Stomach smooth muscle (tissue), 2 donors: ENCODE results near the gene NXN.
"Not testable (repeated sequence)": the region's sequence is repeated elsewhere in the genome, so short reads cannot be mapped to it uniquely, and the experiment has no call there.

Source experiments
- H3K27ac ChIP-seq: one replicate; pipeline ENCODE4 v1.7.0; 2013; ENCODE audit warnings: mild to moderate bottlenecking, low read length, inconsistent platforms
- H3K27me3 ChIP-seq, 2 donors: one replicate each; pipeline ENCODE4 v1.7.0; 2013; ENCODE audit warnings: low read length in 2 of 2; ENCODE audit not compliant: insufficient read depth in 2 of 2, control insufficient read depth in 1 of 2
- H3K36me3 ChIP-seq, 2 donors: one replicate each; pipeline ENCODE4 v1.7.0; 2013; ENCODE audit warnings: low read length in 2 of 2; ENCODE audit not compliant: control insufficient read depth in 2 of 2, insufficient read depth in 2 of 2
- H3K4me1 ChIP-seq: one replicate; pipeline ENCODE4 v1.7.0; 2013; ENCODE audit warnings: low read length; ENCODE audit not compliant: control insufficient read depth, insufficient read depth
- H3K4me3 ChIP-seq, 2 donors: one replicate each; pipeline ENCODE4 v1.7.0; 2013; ENCODE audit warnings: low read length in 2 of 2
- H3K9ac ChIP-seq, 2 donors: one replicate each; pipeline ENCODE4 v1.7.0; 2013; ENCODE audit warnings: low read length in 2 of 2, mild to moderate bottlenecking in 1 of 2
- H3K9me3 ChIP-seq, 2 donors: one replicate each; pipeline ENCODE4 v1.7.0; 2013; ENCODE audit warnings: low read length in 2 of 2; ENCODE audit not compliant: control insufficient read depth in 2 of 2
- donor health status: healthy.
- donor health status: Pancreatic carcinoma.

The NXN gene

DNA sequence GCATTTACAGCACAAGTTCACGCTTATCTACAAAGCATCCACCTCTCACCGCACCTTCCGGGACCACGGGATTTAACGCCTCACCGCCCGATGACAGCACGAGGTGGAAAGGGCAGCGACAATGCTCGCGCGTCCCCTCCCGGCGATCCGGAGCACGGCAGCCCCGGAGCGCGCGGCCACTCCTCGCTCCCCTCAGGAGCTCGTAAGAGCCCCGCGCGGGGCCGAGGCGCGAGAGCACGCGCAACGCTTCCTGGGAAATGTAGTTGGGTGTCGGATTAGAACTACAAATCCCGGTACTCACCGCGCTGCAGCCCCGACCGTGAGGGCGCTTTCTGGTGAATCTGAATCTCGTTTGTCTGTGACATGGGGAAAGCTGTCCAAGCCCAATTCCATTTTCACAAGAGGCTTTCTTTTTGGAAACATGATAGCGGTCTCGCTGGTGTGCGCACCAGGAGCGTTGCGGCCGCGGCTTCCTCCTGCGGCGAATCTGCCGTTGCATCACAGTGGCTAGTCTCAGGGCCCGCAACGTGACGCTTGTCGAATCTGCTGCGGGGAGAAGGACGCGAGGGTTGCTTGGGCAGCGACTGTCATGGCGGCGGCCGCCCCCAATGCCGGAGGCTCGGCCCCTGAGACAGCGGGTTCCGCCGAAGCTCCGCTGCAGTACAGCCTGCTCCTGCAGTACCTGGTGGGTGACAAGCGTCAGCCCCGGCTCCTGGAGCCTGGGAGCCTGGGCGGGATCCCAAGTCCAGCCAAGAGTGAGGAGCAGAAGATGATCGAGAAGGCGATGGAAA, 17.2 kb upstream of the NXN start, which contains the start of gene TIMM22:
TSS of gene TIMM22 (plus strand) at position 576 of the 791 bp plus-strand sequence. CDS start at position 590, 14 bp downstream.
- peak within 1 kb of the TSS; percentile 80 for H3K27ac ChIP-seq
- peaks cover 35% of the 10 kb centered on the region for H3K4me1 ChIP-seq
- H3K9me3 ChIP-seq: no peaks in the 10 kb centered on the region
- peak within 1 kb of the TSS; percentile 78 to 97 for H3K9ac ChIP-seq
- no peaks in the 10 kb centered on the region for H3K27me3 ChIP-seq
- peaks cover 0 to 11% of the 10 kb centered on the region in 2 donors for H3K36me3 ChIP-seq
- peak within 1 kb of the TSS; percentile 85 to 99 for H3K4me3 ChIP-seq

GRCh38 chr17:995324-995723, 15.7 kb upstream of the NXN start:
- not testable (repeated sequence) for H3K27me3 ChIP-seq, H3K4me3 ChIP-seq, H3K27ac ChIP-seq, H3K9ac ChIP-seq, H3K36me3 ChIP-seq, H3K9me3 ChIP-seq
- peaks cover 21% of the 10 kb centered on the region for H3K4me1 ChIP-seq

- peaks cover 7% of the 10 kb centered on the region for H3K4me1 ChIP-seq
- H3K27me3 ChIP-seq: no peaks in the 10 kb centered on the region
- H3K4me3 ChIP-seq: no peak overlapping the region
- no peaks in the 10 kb centered on the region for H3K9me3 ChIP-seq
- no peaks in the 10 kb centered on the region for H3K36me3 ChIP-seq
- no peak overlapping the region for H3K9ac ChIP-seq
- no peak overlapping the region for H3K27ac ChIP-seq
Observed at GRCh38 chr17:992933-993332, 13.4 kb upstream of the NXN start.

- H3K4me1 ChIP-seq: no peaks in the 10 kb centered on the region
- no peak overlapping the region for H3K9ac ChIP-seq
- H3K27ac ChIP-seq: no peak overlapping the region
- H3K27me3 ChIP-seq: no peaks in the 10 kb centered on the region
- H3K9me3 ChIP-seq: no peaks in the 10 kb centered on the region
- H3K4me3 ChIP-seq: no peak overlapping the region
- H3K36me3 ChIP-seq: no peaks in the 10 kb centered on the region
Observed at GRCh38 chr17:988561-988960, 9.0 kb upstream of the NXN start.

- H3K36me3 ChIP-seq: no peaks in the 10 kb centered on the region
- no peaks in the 10 kb centered on the region for H3K9me3 ChIP-seq
- H3K4me1 ChIP-seq: no peaks in the 10 kb centered on the region
- no peak overlapping the region for H3K9ac ChIP-seq
- no peaks in the 10 kb centered on the region for H3K27me3 ChIP-seq
- H3K4me3 ChIP-seq: no peak overlapping the region
- no peak overlapping the region for H3K27ac ChIP-seq
Observed at GRCh38 chr17:987931-988330, 8.4 kb upstream of the NXN start.

- no peak overlapping the region for H3K4me3 ChIP-seq
- no peak overlapping the region for H3K27ac ChIP-seq
- H3K9me3 ChIP-seq: no peaks in the 10 kb centered on the region
- H3K9ac ChIP-seq: no peak overlapping the region
- H3K4me1 ChIP-seq: no peaks in the 10 kb centered on the region
- H3K36me3 ChIP-seq: no peaks in the 10 kb centered on the region
- H3K27me3 ChIP-seq: no peaks in the 10 kb centered on the region
Observed at GRCh38 chr17:986322-986929, 6.8 kb upstream of the NXN start.

DNA sequence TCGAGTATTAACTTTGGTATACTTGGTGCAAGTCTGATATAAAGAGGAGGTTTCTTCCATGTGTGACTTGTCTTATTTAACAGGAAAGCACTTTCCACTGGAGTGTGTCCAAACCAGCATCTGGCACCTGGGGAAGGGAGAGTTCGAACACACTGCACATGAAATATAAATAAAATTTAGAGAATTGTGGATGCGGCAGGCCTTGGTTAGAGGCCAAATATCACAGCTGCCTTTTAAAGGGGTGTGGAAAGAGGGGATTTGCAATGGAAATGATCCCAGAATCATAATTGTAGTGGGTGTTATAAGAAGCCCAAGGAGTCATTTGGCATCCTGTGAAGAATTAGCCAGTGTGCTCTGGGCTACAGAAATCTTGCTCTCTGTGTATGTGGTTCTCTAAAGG, 4.3 kb upstream of the NXN start:
- Histone ChIP-seq H3K9me3 (no peaks in the 10 kb centered on the region), H3K27ac (no peak overlapping the region), H3K9ac (no peak overlapping the region), H3K4me1 (peaks cover 10% of the 10 kb centered on the region), H3K36me3 (no peaks in the 10 kb centered on the region), H3K27me3 (no peaks in the 10 kb centered on the region), H3K4me3 (no peak overlapping the region)

- Histone ChIP-seq H3K9ac (peak overlapping the region in 1 of 2 donors; percentile 29), H3K4me3 (no peak overlapping the region), H3K27me3 (no peaks in the 10 kb centered on the region), H3K27ac (no peak overlapping the region), H3K9me3 (no peaks in the 10 kb centered on the region), H3K36me3 (no peaks in the 10 kb centered on the region), H3K4me1 (peaks cover 13% of the 10 kb centered on the region)
Observed at GRCh38 chr17:981292-981658, 1.7 kb upstream of the NXN start.

GRCh38 chr17:980406-981291, 1.1 kb upstream of the NXN start:
- Histone ChIP-seq H3K36me3 (no peaks in the 10 kb centered on the region), H3K27me3 (no peaks in the 10 kb centered on the region), H3K4me3 (peak overlapping the region; percentile 43 to 69), H3K9ac (peak overlapping the region; percentile 36 to 53), H3K27ac (peak overlapping the region; percentile 76), H3K9me3 (no peaks in the 10 kb centered on the region), H3K4me1 (peaks cover 13% of the 10 kb centered on the region)

- H3K27me3 ChIP-seq: no peaks in the 10 kb centered on the region
- no peaks in the 10 kb centered on the region for H3K36me3 ChIP-seq
- H3K4me1 ChIP-seq: peaks cover 20% of the 10 kb centered on the region
- no peak overlapping the region for H3K27ac ChIP-seq
- no peaks in the 10 kb centered on the region for H3K9me3 ChIP-seq
- H3K9ac ChIP-seq: no peak overlapping the region
- H3K4me3 ChIP-seq: peak overlapping the region; percentile 63 to 80
Observed at GRCh38 chr17:979212-979538, 401 bp downstream of the NXN start.
